HG02798 (cell line): Measurements from ENCODE around the gene TGFA.

Source experiments
- ATAC-seq: cut with Tn5 transposase; IDR thresholded peaks from one replicate; pipeline ENCODE4 v1.9.1; 2021; ENCODE audit warnings: mild to moderate bottlenecking; ENCODE audit not compliant: unreplicated experiment, poor library complexity

TGFA gene

DNA sequence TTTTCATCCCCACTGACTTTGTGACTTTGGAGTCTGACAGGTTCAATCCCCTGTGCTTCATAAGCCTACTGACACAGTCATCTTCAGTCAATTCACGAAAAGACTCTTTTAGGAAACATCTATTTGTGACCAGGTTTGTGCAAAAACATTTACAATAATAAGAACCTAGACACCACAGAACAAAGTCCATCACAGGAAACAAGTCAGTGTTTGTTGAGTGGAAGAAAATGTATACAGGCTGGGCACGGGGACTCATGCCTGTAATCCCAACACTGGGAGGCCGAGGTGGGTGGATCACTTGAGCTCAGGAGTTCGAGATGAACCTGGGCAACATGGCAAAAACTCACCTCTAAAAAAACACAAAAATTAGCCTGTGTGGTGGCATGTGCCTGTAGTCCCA, 49.7 kb downstream of the TGFA start:
- ATAC-seq, result no peak

DNA sequence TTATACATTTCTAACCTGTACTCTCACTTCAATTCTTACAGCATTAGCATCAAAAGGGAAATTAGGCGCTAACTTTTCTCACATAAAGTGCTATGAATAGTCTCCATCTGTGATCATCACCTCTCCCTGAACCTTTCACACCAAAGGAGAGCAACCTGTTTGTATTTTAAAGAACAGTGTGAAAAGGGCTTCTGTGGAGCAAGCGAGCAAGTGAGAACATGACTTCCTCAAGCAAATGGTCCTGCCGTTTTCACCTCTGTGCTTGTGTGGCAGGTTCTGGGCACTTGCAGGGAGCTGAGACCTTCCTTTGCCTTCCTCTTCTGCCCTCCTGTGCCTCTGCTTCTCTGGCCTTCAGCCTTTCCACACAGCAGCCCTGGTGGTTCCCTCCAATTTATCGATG, 51.9 kb downstream of the TGFA start:
- no peak for ATAC-seq

DNA sequence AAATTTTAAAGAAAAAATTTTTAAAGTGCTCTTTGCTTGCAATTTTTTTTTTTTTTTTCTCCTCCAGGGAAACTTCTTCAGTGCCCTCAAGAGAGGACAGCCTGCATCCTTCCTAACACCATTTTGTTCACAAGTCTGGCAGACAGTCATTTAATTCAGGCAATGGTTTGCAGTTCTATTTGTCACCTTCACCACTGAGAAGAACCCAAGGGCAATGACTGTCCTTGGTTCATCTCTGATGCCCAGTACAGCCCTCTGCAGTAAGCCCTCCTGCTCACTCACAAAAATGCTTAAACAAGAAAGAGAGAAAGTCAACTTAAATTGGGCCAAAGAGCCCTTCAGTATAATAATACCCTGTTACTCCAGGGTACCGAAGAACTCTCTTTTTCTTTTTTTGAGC, 52.4 kb downstream of the TGFA start:
- no peak for ATAC-seq

DNA sequence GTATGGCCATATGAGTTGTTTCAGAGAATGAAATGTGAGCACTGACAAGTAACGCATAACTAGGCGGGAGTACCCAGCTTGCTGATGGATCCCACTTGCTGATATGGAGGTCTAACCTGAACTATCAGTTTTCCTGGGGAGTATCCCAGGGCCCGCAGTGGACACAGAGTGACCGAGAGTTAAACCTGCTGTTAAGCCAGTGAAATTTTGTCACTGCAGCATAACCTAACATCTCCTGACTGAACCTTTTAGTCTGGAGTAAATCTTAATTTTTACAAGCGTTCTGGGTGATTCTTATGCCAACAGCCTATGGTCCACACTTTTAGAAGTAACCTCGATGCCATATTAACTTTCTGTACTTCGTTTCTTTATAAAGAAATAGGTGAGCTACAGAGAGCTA, 54.4 kb downstream of the TGFA start:
- no peak for ATAC-seq

DNA sequence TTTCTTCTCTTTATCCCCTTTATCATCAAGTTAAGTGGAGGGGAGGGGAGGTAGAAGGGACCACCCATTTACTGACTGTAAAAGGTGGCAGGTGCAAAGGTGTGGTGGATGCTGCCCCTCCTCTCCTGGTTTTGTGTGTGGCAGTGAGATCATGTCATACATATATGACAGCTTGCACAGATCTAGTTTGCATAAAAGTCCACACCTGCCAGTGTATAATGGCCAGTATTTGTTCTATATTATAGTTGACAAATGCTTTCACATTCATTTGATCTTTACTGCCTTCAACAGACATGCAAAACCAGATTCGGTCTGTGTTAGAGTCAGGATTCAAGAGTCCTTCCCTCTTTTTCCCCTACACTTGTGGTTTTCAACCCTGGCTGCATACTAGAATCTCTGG, 55.1 kb downstream of the TGFA start:
- no peak for ATAC-seq

DNA sequence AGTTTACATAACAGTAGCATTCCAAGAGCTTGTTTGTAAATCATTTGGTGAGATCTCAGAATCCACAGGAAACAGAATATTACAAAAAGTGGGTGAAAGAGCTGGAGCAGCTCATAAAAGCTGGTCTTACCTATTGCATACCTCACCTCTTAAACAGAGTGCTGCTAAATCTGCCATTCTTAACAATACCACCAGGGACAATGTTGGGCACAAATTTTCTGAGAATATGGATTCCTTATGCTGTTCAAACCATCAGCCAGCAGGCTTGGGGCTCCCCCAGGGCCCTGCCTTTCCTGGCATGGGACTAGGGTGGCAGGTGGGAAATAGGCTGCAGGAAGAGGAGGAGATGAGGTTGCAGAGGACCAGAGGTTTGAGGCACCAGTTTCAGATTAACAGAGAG, 55.6 kb downstream of the TGFA start:
- ATAC-seq, result no peak

DNA sequence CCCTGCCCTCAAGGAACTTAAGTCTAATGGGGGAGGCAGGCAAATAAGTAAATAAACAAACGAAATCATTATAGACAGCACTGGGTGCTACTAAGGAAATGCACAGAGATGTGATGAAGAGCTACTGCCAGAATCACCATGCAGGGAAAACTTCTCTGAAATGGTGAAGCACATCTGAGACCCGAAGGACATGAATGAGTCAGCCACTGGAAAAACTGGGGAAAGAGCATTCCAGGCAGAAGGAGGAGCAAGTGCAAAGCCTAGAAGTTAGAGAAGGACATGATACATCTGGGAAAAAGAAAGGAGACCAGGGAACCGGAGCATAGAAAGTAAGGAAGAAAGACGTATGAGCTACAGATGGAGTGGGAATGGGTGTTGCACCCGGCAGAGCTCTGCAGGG, 56.8 kb downstream of the TGFA start:
- ATAC-seq, result no peak

DNA sequence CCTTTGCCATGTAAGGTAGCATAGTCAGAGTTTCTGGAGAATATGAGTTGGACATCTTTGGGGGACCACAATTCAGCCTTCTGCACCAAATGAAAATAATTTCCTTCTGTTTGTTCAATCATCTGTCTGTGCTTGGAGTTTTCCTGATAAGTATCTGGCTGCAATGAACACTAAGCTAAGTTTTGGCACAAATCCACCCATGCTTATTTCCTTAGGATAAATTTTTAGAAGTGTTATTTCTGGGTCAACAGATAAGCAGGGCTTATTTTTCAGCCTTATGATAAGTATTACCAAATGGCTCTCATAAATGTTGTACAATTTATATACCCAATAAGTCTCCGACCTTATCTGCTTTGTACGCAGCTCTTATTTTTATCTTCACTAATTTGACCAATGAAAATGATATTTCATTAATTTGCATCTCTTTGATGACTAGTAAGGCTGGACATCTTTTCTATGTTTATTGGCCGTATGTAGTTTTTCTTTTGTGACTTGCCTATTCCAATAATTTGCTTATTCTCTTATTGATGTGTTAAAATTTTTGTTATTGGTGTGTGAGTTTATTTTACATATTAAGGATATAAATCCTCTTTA, 59.2 kb downstream of the TGFA start:
- ATAC-seq, result no peak

DNA sequence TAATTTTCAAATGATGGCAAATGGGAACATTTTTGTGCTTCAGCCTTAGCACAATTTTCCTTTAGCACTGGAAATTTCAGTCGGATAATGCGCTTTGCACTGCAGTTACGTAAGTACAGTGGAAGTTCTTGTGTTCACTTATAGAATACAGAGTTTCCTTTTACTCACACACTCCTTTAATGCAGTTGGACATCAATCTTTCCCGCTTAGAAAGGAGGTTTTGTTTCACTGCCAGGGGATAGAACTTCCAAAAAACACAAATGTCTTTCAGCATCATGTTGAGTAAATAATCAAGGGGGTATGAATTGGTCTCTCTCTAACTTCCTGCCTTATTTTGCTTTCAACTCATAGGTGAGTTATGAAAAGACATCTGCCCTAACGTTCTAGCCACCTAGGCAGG, 63.2 kb downstream of the TGFA start:
- ATAC-seq, result no peak

DNA sequence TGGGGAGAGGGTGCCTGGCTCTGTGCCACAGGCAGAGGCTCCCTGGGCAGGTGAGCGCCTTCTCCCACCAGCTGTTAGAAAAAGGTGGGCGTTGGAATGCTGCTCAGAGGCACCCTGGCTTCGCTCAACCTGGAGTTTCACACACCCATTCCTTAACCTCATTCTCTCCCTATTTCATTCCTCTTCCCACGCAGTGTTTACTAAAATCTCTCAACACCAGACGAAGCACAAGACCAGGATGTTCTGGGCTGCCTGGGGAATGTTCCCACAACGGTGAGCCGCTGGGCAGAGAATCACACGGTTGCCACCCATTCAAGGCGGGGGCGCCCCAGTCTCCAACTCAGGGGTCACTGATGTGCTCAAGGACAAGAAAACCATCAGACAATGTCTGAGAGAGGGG, 64.5 kb downstream of the TGFA start:
- ATAC-seq, result no peak

DNA sequence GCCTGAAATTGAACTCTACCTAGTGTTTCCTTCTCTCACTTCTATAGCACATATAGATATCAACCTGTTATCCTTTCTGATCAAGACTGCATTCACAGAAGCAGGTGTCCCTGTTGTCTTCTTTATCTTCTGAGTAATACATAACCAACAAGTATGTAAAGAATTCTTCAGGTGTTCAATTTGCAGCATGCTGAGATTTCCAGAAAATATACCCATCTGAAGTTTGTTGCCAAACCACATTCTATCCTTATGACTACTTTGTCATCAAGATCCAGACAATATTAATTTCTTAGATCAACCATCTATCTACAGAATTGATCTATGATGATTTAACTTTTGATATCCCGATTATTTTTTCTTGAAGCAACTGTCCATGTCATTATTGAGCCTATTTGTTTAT, 69.5 kb downstream of the TGFA start:
- ATAC-seq, result no peak

DNA sequence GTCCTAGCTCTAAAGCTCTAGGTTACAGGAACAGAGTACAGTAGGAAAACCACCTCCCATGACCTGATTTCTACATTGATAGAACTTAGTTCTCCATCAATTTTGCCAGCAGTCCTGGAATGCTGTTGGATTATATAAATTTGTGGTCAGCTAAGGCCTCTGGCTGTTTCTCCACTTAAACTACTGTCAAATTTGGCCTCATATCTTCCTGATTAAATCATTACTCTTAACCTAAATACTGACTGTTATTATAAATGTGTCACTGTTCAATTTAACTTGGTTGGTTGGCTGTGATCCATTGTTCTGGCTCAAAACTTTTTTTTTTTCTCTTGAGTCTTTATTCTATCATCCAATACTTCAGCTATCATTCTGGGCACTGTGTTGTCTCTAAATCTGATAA, 71.2 kb downstream of the TGFA start:
- ATAC-seq, result no peak

DNA sequence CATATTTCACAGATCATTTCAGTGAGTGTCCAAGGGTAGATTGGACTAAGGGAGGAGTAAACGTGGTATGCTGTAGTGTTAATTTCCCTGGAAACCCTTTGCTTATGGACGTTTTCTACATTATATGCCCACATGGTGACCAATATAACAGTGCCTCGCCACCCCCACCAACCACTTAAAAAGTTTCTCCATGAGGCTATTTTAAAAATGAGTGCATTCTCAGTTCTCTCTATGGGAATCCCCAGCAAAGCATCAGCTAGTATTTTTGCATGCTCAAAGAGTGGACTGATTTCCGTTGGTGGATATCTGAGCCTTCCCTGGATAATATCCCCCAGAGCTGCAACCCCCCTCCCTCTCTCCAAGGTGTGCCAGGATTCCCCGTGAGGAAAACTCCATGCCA, 73.2 kb downstream of the TGFA start:
- ATAC-seq, result peak; percentile 58

DNA sequence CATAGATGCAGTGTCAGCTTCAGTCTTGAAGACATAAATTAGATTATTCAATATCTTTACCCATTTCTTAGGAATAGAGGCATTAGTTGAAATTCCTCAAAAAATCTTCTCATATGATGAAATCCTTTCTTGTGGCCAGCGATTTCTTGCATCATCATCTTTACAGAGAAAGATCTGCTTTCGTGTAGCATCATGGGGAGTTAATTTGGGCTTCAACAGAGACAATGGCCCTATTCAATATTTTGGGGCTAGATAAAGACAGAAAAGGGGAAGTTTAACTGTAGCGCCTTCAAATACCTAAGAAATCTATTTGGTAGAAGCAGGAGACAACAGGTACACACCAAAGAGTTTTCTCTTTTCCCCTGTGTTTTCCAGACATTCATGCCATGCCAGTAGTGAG, 73.8 kb downstream of the TGFA start:
- ATAC-seq, result no peak

DNA sequence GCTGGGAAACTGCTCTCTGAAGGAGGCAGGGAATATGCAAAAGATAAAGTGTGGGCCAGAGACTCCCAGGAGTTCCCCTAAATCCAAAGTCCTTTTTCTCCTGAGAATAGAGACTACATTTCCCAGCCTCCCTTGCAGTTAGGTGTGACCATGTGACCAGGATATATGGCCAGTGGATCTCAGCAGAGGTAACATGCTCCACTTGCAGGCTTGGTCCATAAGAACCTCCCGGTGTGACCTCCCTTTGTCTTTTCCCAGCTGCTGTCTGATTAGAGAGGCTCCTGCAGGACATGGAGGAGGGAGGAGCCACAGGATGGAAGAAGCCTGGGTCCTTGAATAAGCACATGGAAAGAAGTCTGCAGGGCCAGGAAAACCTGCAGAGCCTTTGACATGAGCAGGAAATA, 76.2 kb downstream of the TGFA start:
- no peak for ATAC-seq

DNA sequence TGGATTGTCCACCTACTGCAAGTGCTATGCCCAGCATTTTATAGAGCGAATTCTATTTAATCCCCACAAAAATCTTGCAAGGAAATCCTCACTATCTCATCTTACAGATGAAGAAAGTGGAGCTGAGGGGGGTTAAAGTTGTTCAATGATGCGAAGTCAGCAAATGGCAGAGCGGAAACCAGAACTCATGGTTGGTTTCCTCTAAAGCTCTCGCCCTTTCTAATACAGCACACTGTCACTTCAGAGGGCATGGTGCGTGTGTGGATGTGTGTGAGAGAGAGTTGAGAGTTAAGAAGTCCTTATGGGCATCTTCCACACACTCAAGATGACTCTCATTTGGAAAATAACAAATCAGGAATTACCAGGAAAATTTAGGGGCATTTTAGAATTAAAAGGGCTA, 78.4 kb downstream of the TGFA start:
- no peak for ATAC-seq

DNA sequence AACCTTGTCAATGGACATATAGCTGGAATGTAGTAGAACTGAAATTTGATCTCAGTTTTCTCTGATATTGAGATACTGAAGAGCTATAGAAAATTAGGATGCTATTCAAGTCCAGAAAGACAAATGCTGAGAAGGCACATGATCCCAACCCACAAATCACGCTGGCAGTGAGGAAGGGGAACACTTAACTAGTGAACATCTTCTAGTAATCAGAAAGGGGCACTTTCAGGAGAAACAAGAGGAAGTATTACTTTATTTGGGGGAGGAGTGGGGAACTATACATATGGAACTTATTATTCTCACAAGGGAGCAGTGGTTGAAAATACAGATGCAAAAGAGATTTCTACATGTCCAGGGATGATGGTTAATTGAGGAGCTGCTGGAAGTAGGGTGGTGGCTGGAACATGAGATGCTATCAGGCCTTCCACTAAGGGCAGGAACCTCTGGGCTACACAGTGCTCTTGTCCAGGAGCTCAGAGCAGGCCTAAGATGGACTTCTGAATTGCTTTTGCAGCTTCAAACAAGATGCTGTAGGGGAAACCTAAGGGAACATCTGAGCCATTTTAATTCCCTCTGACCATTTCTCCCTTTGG, 79.3 kb downstream of the TGFA start:
- no peak for ATAC-seq

DNA sequence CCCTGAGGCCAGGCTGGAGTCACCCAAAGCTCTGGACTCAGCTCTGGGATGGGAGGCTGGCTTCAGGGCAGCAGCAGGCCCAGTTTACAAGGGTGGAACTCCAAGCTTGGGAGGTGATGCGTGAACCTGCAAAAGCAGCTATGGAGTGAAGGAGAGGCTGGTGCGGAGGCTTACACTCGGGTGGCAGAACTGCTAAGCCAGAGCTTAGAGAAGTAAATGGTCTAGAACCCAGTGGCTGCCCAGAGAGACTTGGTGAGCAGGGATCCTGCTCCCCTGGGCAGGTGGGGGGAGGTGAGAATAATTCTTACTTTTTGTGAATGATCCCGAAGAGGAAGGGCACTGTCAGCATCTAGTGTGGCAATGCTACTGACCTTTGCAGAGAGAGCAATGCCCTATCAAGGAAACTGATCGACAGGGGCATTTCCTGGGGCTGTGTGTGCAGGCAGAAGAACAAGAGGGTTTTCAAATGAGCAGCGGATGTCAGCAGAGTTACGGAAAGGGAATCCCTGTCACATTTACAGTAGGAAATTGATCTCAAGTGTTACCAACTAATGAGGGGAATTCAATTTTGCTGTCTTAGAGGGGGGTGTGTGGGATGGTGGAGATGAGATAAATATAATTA, 80.4 kb downstream of the TGFA start:
- ATAC-seq, result no peak

DNA sequence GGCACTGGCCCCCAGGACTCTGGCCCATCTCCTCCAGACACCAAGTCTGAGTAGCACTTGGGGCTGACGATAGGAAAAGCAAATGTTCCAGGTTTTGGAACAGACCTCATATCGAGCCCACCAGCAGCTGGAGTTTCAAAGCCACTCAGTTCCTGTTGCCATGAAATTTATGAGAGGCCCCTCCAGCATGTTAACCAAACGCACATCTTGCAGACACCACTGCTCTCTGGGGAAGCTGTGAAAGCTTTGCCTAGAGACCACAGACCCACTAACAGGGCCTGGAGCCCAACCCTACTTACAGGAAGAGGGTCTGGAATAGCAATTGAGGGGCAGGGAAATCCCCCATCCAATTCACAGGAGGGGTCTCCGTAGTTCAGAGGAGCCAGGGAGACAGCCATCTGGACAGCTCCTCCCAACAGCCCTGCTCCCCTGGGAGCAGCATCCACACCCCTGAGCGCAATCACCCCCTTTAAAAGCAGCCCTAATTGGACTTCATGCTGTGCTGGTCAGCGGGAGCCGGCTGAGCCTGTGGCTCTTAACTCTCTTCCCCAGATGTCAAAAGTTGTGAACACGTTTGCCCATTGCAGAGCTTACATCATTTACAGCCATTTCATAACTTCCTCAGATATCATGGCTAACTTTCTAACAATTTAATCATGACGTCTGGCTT, 81.3 kb downstream of the TGFA start:
- no peak for ATAC-seq

DNA sequence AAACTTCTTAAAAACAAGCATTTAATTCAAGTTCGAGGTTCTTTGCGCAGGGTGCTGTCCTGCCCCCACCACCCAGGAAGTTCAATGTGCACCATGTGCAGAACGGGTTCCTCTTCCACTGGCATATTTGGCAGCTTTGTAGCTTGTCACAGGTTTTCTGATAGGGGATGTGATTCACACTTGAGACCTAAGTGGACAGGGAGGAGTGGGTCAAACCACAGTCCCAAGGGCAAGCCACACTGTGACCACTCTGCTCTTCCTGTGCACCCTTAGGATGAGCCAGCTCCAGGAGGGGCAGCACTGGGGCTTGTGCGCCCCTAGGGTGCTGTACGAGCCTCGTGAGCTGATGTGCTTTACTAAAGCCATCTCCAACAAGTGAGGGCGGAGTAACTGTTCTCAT, 82.5 kb downstream of the TGFA start:
- ATAC-seq, result no peak

DNA sequence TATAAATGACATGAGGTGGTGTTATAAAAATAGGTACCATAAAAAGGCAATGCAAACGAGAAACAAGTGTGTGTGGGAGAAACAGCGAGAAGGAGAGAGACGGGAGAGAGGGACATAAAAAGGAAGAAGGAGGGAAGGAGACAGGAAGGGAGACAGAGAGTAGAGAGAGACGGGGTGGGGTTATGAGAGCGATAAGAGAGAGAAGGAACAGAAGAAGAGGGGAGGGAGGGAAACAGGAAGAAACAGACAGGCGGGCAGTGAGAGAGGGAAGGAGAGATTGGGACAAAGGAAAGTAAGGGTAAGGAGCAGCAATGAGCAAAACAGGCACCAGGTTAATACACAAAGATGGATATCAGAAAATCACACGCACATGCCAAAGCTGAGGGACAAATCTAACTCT, 83.7 kb downstream of the TGFA start:
- ATAC-seq, result no peak

DNA sequence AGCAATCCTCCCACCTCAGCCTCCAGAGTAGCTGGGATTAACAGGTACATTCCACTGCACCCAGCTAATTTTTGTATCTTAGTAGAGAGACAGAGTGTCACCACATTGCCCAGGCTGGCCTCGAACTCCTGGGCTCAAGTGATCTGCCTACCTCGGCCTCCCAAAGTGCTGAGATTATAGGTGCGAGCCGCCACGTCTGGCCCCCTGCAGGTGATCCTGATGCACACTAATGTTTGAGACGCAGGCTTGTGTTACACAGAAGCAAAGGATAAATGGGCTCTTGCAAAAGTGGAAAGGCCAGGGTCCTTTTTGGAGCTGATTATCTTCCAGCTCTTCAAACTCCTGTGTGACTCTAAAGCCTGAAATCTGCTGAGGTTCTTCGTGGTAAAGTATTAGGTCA, 84.2 kb downstream of the TGFA start:
- no peak for ATAC-seq
